Uterus (tissue), 2 donors: ENCODE data around the gene NPW.

Experiments
- CTCF ChIP-seq, 4 experiments: fragments of 200-600 bp in 2 of 4; fragments of 450-650 bp in 2 of 4; sonication (generic) in 2 of 4; IDR thresholded peaks; one replicate each; pipeline ENCODE4 v1.5.1; 2016 to 2019; ENCODE audit warnings: antibody characterized with exemption in 4 of 4, mild to moderate bottlenecking in 2 of 4, moderate library complexity in 1 of 4
- POLR2A ChIP-seq, 2 donors: fragments of 450-650 bp; IDR thresholded peaks; one replicate each; pipeline ENCODE4 v1.6.1; 2016; ENCODE audit warnings: antibody characterized with exemption in 2 of 2, mild to moderate bottlenecking in 1 of 2, moderate library complexity in 1 of 2

GRCh38 chr16:2015947-2016208, 3.7 kb upstream of the NPW start:
- TF ChIP-seq CTCF (IDR thresholded peaks at IDR 0.05) (no peak), POLR2A (IDR thresholded peaks at IDR 0.05) (no peak)
